HG02973 (cell line): Measurements from ENCODE around the gene CREM.

Experiments used
- ATAC-seq: cut with Tn5 transposase; IDR thresholded peaks from one replicate; pipeline ENCODE4 v1.9.1; 2021; ENCODE audit warnings: moderate library complexity; ENCODE audit not compliant: unreplicated experiment

The CREM gene

GRCh38 chr10:35133586-35133985, 6.9 kb downstream of the CREM start:
- ATAC-seq: no peak

- ATAC-seq: no peak
These were observed 9.2 kb downstream of the CREM start for GRCh38 chr10:35135861-35136260.

- peak; percentile 59 for ATAC-seq
These were observed 9.7 kb downstream of the CREM start for GRCh38 chr10:35136263-35136815.

- no peak for ATAC-seq
These were observed 13.5 kb downstream of the CREM start for GRCh38 chr10:35140126-35140525.

GRCh38 chr10:35140727-35141126, 14.1 kb downstream of the CREM start:
- ATAC-seq: no peak

GRCh38 chr10:35150308-35150707, 23.7 kb downstream of the CREM start:
- no peak for ATAC-seq

- no peak for ATAC-seq
These were observed 26.3 kb downstream of the CREM start for GRCh38 chr10:35152992-35153391.

GRCh38 chr10:35153716-35154115, 27.1 kb downstream of the CREM start:
- no peak for ATAC-seq

GRCh38 chr10:35160743-35161142, 34.1 kb downstream of the CREM start:
- no peak for ATAC-seq

- ATAC-seq: no peak
These were observed 35.3 kb downstream of the CREM start for GRCh38 chr10:35161906-35162305.

GRCh38 chr10:35165136-35165535, 38.5 kb downstream of the CREM start:
- no peak for ATAC-seq

- no peak for ATAC-seq
These were observed 39.2 kb downstream of the CREM start for GRCh38 chr10:35165811-35166210.

GRCh38 chr10:35166607-35167006, 40.0 kb downstream of the CREM start:
- ATAC-seq: no peak

- no peak for ATAC-seq
These were observed 40.7 kb downstream of the CREM start for GRCh38 chr10:35167342-35167741.

GRCh38 chr10:35172146-35172545, 45.5 kb downstream of the CREM start:
- ATAC-seq: no peak

- no peak for ATAC-seq
These were observed 45.9 kb downstream of the CREM start for GRCh38 chr10:35172574-35172973.

- ATAC-seq: no peak
These were observed 51.7 kb downstream of the CREM start for GRCh38 chr10:35178331-35178730.

GRCh38 chr10:35182631-35183510, 56.2 kb downstream of the CREM start:
- ATAC-seq: no peak

- ATAC-seq: no peak
These were observed 58.0 kb downstream of the CREM start for GRCh38 chr10:35184527-35185171.

- ATAC-seq: no peak
These were observed 58.8 kb downstream of the CREM start for GRCh38 chr10:35185260-35186034.

GRCh38 chr10:35188954-35189353, 62.3 kb downstream of the CREM start:
- no peak for ATAC-seq
